ENCODE results near the gene NUB1.
"Not testable (repeated sequence)": the region's sequence is repeated elsewhere in the genome, so short reads cannot be mapped to it uniquely, and the experiment has no call there.

Gene NUB1

GRCh38 chr7:151301471-151302462 is 39.8 kb upstream of the NUB1 start:
- no peaks in the 10 kb centered on the region for H3F3A ChIP-seq (ENCODE audit: insufficient read depth, low read length)
- no peak overlapping the region for H2AFZ ChIP-seq (ENCODE audit: low read length)
- H3K4me1 ChIP-seq (ENCODE audit: insufficient read depth, low read length, severe bottlenecking) = peaks cover 7% of the 10 kb centered on the region
- H3K27ac ChIP-seq (ENCODE audit: low read depth, low read length, poor library complexity, severe bottlenecking) = no peak overlapping the region
- no peaks in the 10 kb centered on the region for H4K20me1 ChIP-seq (ENCODE audit: insufficient read depth, low read length)
- H3K4me2 ChIP-seq (ENCODE audit: low read length) = no peak overlapping the region
- no peaks in the 10 kb centered on the region for H3K36me3 ChIP-seq (ENCODE audit: insufficient read depth, low read length)
- no peak overlapping the region for H3K4me3 ChIP-seq (ENCODE audit: low read depth, low read length, poor library complexity, severe bottlenecking)
- peaks cover 7% of the 10 kb centered on the region; the same call in 1 of the 2 replicates for H3K27me3 ChIP-seq (ENCODE audit: insufficient read depth, low read length)
- no peak overlapping the region for H3K9ac ChIP-seq (ENCODE audit: low read length)
- H3K79me2 ChIP-seq (ENCODE audit: insufficient read depth, low read length) = no peaks in the 10 kb centered on the region
- no peaks in the 10 kb centered on the region for H3K9me2 ChIP-seq (ENCODE audit: low read depth, low read length)
- TF ChIP-seq EZH2 (IDR thresholded peaks at IDR 0.05; ENCODE audit: borderline replicate concordance, low read length) = no peak
- TF ChIP-seq, protein P1, sequence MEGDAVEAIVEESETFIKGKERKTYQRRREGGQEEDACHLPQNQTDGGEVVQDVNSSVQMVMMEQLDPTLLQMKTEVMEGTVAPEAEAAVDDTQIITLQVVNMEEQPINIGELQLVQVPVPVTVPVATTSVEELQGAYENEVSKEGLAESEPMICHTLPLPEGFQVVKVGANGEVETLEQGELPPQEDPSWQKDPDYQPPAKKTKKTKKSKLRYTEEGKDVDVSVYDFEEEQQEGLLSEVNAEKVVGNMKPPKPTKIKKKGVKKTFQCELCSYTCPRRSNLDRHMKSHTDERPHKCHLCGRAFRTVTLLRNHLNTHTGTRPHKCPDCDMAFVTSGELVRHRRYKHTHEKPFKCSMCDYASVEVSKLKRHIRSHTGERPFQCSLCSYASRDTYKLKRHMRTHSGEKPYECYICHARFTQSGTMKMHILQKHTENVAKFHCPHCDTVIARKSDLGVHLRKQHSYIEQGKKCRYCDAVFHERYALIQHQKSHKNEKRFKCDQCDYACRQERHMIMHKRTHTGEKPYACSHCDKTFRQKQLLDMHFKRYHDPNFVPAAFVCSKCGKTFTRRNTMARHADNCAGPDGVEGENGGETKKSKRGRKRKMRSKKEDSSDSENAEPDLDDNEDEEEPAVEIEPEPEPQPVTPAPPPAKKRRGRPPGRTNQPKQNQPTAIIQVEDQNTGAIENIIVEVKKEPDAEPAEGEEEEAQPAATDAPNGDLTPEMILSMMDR (IDR thresholded peaks at IDR 0.05; ENCODE audit: low read length) = no peak
- no peaks in the 10 kb centered on the region; the same call in 1 of the 2 replicates for H3K9me3 ChIP-seq (ENCODE audit: low read length)

DNA sequence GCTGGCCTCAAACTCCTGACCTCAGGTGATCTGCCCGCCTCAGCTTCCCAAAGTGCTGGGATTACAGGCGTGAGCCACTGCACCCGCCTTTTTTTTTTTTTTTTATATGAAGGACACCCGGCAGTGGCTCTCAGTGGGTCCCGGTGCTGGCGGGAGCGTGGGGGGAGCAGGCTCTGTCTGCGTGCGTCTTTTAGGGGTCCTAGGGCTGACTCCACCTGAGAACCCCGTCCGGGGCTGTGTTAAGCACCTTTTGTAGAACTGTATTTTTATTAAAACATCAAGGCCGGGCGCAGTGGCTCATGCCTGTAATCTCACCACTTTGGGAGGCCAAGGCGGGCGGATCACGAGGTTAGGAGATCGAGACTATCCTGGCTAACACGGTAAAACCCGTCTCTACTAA is 37.4 kb upstream of the NUB1 start:
- H3K36me3 ChIP-seq (ENCODE audit: insufficient read depth, low read length); H3K9me2 ChIP-seq (ENCODE audit: low read depth, low read length); H4K20me1 ChIP-seq (ENCODE audit: insufficient read depth, low read length); H3K79me2 ChIP-seq (ENCODE audit: insufficient read depth, low read length); H3F3A ChIP-seq (ENCODE audit: insufficient read depth, low read length); H2AFZ ChIP-seq (ENCODE audit: low read length); H3K4me1 ChIP-seq (ENCODE audit: insufficient read depth, low read length, severe bottlenecking); H3K4me2 ChIP-seq (ENCODE audit: low read length); H3K9me3 ChIP-seq (ENCODE audit: low read length); H3K9ac ChIP-seq (ENCODE audit: low read length); H3K27ac ChIP-seq (ENCODE audit: low read depth, low read length, poor library complexity, severe bottlenecking); H3K4me3 ChIP-seq (ENCODE audit: low read depth, low read length, poor library complexity, severe bottlenecking); H3K27me3 ChIP-seq (ENCODE audit: insufficient read depth, low read length): not testable (repeated sequence)

DNA sequence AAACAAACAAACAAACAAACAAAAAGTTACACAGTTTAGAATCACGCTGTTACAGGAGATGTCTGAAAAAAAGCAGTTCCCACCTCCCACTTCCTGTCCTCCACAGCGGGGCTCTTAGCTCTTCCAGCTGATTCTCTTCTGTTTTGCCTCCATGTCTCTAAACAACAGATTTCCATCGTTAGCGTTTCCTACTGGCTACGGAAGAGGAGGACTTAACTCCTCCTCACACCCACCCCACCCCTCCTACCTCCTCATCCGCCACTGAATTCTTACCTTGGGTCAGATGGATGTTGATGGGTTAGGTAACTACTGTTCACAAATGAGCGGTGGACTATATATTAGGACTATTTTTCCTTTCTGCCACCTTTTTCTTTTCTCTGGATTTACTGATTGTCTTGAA is 36.8 kb upstream of the NUB1 start:
- H3K4me3 ChIP-seq (ENCODE audit: low read depth, low read length, poor library complexity, severe bottlenecking) = no peak overlapping the region
- no peaks in the 10 kb centered on the region for H3K79me2 ChIP-seq (ENCODE audit: insufficient read depth, low read length)
- H3K27ac ChIP-seq (ENCODE audit: low read depth, low read length, poor library complexity, severe bottlenecking) = no peak overlapping the region
- peaks cover 7% of the 10 kb centered on the region for H3K4me1 ChIP-seq (ENCODE audit: insufficient read depth, low read length, severe bottlenecking)
- 0 out of 2 replicates have a peak, but pooled peaks cover 7% of the 10 kb centered on the region for H3K27me3 ChIP-seq (ENCODE audit: insufficient read depth, low read length)
- H3K9me2 ChIP-seq (ENCODE audit: low read depth, low read length) = no peaks in the 10 kb centered on the region
- H3K4me2 ChIP-seq (ENCODE audit: low read length) = no peak overlapping the region
- H3K9ac ChIP-seq (ENCODE audit: low read length) = no peak overlapping the region
- no peak overlapping the region for H2AFZ ChIP-seq (ENCODE audit: low read length)
- no peak for TF ChIP-seq EZH2 (IDR thresholded peaks at IDR 0.05; ENCODE audit: borderline replicate concordance, low read length)
- TF ChIP-seq, protein P1 (IDR thresholded peaks at IDR 0.05; ENCODE audit: low read length) = no peak
- no peaks in the 10 kb centered on the region for H3K36me3 ChIP-seq (ENCODE audit: insufficient read depth, low read length)
- H3K9me3 ChIP-seq (ENCODE audit: low read length) = no peaks in the 10 kb centered on the region
- H3F3A ChIP-seq (ENCODE audit: insufficient read depth, low read length) = no peaks in the 10 kb centered on the region
- no peaks in the 10 kb centered on the region for H4K20me1 ChIP-seq (ENCODE audit: insufficient read depth, low read length)
